Hematopoietic multipotent progenitor cell treated with erythropoietin and hydrocortisone succinate and interleukin-3 and kit ligand, for 17 days (in vitro differentiated cells): ENCODE measurements around the gene AIDA.
A peak's percentile ranks its signal among the peaks of the same experiment; 100 is the strongest.
"Not testable (repeated sequence)": the region's sequence is repeated elsewhere in the genome, so short reads cannot be mapped to it uniquely, and the experiment has no call there.

Source experiments
- DNase-seq: peaks from one replicate; pipeline ENCODE4 v3.0.0-alpha.2; 2015; ENCODE audit warnings: low spot score

Gene AIDA

DNA sequence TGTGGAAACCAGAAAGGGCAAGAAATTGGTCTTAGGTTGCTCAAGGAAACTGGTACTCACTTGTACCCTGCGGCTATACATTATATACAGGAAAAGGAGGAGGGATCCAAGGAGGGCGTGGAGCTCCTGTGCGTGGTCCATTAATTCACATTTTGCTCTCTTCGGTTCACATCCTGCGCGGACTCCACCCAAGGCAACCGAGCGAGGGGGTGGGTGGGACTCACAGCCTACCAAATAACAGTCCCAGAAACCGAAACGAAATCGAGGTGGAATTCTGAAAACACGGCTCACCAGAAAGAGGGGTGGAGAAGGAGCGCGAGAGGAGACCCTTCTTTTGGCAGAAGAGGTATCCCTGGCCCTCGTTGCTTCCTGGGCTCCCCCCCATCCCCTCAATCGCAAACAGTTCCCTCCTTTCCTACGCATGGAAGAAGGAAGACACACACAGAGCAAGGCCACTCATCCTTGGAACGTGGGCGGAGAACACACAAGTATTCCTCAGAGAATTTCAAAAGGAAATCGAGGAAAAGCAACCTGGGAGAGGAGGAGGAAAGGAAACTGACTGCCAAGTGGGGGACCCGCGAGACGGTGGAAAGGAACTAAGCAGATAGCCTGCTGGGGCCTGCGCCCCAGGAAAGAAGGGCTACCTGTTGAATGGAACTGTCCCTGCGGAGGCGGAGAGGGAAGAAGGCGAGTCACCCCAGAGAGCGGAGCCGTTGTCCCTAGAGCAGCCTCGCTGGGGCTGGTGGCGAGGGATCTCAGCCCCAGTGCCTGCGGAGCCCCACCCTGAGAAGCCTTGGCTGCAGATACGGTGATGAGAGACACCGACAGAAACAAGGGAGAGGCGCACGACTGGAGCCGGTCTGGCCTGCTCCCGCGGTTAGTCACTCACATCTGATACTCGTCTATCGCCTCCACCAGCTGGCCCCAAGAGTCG lies 705 bp downstream of the AIDA start:
- peak; percentile 87 for DNase-seq

DNA sequence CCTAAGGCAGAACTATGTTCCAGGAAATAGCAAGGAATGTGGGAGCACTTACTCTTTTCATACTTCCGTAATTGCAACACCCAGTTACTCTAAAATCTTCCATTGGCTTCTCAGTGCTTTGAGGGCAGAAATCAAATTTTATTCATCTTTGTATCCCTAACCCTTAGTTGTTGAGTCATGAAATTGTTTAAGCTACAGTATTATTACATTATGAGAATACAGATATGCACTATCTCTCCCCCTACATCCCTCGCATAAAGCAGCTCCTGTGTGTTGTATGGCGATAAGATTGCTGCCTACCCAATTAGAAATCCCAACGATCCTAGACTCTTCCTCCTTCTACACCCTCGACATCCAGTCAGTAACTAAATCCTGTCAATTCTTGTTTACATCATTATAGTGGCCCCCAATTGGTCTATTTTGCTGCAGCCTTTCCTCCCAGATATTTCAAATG lies 2.6 kb downstream of the AIDA start:
- DNase-seq, result peak; percentile 25

DNA sequence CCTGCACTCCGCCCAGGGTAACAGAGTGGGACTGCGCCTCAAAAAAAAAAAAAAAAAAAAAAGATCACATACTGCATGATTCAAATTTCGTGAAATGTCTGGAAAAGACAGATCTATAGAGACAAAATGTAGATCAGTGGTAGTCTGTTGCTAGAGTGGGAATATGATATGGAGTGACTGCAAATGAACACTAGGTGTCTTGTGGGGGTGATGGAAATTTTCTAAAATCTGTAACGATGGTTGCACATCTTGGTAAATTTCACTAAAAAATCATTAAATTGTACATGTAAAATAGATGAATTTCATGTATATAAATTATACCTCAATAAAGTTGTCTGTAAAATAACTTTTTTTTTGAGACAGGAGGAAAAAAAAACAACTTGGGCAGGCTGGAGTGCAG lies 5.5 kb downstream of the AIDA start:
- no peak for DNase-seq

DNA sequence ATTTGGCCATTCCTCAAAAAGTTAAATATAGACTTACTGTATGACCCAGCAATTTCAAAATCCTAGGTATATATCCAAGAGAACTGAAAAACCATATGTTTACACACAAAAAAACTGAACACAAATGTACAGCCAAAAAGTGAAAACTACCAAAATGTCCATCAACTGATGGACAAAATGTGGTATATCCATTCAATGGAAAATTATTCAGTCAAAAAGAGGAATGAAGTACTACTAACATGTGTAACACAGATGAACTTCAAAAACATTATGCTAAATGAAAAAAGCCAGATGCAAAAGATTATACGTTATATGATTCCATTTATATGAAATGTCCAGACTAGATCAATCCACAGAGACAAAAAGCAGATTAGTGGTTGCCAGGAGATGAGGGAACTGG lies 8.0 kb downstream of the AIDA start:
- DNase-seq, result no peak

DNA sequence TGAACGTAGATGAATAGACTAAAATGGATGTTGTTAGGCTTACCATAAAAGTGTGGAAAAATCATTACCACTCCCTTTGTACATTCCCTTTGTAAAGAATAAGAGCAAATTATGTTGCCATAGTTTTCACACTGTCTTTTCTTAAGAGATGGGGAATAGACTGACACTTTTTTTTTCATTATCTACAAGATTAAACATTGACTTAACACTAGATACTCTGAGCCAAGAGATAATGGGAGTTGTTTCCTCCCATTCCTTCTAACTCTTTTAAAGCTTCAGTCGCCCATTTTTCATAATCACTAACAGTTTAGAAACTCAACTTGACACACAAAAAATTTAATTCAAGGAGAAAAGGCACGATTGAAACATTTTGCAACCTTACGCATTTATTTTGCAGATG lies 10.1 kb downstream of the AIDA start:
- no peak for DNase-seq

DNA sequence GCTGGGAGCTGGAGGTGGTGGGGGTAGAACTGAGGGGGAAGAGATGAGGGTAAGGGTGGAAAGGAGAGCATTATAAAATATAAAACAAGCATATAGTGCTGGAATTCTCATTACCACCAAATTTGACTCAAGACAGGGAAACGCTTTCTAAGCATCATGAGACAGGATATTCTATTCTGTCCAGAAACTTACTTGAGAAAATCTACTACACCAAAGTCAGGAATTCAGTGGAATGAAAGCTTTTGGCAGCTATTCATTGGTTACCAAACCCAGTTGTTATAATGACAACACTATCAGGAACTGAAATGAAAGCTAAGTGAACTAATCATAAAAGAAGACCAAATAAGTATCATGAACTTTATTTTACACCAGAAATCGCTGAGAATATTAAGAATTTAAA lies 14.5 kb downstream of the AIDA start:
- DNase-seq, result no peak

DNA sequence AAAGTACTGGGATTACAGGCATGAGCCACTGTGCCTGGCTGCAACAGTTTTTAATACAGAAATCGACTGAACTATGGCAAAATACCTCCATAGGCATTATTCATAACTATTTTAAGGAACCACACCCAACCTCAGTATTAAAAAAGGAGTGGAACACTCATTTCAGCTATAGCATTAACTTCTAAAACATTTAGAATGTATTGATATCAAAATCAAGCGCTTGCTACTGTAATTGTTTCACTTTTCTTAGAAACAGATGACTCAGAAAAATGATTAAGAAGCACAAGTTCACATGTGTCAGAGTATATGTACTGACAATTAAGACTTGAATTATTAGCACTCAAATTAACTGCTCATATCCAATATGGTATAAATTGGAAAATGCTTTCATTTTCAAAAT lies 15.1 kb downstream of the AIDA start:
- DNase-seq, result no peak

DNA sequence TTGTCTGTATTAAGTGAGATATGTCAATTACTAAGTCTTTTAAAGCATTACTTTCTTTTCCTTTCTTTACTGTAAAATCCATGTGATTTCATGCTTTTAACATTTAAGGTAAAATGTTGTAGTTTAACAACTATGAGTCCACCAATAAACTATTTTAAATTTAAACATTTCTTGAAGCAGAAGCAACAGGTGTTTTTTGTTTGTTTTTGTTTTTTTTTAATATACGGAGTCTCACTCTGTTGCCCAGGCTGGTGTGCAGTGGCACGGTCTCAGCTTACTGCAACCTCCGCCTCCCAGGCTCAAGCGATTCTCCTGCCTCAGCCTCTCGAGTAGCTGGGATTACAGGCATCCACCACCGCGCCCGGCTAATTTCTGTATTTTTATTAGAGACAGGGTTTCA lies 15.6 kb downstream of the AIDA start:
- DNase-seq, result no peak

DNA sequence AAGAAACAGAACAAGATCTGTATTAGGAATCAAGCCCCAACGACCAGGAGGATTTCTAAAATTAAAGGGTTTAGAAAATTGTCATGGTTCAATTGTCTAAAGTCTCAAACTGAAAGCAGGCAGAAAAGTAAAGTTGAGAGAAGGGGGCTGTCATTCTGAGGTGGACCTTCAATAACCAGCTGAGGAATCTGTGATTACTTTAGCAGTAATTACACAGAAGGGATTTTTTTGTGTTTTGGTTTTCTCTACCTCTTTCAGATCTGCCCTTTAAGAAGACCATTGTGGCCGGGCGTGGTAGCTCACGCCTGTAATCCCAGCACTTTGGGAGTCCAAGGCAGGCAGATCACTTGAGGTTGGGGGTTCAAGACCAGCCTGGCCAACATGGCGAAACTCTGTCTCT lies 17.4 kb downstream of the AIDA start:
- no peak for DNase-seq

DNA sequence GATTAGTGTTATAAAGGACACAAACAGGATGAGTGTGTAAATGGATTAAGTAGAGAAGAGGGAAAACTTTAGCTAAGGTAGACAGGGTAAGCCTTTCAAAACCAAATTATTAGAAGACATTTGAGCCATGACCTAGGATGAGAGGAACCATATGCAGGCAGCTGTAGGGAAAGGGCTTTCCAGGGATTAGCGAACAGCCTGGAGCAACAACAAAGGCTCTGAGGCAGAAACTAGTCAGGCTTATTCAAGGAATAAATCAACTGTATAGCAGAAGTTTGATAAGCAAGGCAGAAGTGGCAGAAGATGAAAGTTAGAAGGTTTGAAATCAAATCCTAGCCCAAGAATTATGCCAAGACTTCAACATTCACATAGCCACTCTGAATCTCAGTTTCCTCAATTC lies 21.3 kb downstream of the AIDA start:
- no peak for DNase-seq

DNA sequence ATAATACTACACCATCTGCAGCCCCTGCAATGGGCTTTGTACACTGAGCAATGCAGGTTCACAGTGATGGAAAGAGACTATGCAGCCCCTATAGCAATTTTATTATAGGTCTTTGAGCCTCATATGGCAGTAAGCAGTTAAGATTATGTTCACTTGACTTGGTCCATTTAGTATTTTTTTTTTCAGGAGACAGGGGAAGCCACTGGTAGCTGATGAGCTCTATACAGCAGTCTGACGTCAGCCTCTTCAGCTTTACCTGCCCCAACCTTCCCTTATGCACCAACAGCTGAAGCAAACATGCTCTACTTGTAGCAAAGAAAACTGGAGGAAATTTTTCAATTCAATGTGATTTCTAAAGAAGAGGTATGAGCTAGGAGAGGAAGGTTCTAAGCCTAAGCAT lies 32.2 kb downstream of the AIDA start:
- DNase-seq, result no peak

DNA sequence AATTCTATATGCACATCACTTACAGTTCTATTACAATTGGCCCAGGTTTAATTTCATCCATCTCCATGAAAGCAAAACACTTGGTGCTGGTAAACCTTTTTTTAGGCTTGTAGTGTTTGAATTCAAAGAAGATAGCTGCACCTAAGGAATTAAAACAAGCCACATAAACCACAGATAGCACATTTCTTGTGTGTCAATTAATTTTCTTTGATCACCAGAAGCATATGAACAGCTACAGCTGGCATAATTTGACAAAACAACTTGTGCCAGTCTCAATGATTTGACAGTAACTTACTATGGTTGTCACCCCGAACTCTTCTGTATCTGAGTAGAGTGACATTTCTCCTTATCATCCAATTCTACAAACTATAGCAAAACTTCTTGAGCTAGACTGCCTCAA lies 42.2 kb downstream of the AIDA start:
- no peak for DNase-seq

DNA sequence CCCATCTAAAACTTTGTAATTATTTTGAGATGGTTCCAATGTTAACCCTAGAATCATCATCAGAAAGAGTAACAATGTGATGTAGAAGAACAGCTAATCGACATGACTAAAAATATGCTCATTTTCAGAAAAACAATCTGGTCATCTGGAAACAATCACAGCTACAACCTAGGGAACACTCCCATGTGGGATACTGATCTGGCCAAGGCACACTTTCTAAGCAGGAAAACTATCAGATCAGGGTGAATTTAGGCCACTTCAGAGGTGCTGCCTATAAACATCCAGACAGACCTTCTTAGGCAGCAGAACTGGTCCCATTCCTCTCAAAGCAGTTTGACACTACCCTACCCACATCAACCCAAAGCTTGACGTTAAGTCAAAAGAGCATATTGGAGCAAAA lies 43.2 kb downstream of the AIDA start:
- not testable (repeated sequence) for DNase-seq

DNA sequence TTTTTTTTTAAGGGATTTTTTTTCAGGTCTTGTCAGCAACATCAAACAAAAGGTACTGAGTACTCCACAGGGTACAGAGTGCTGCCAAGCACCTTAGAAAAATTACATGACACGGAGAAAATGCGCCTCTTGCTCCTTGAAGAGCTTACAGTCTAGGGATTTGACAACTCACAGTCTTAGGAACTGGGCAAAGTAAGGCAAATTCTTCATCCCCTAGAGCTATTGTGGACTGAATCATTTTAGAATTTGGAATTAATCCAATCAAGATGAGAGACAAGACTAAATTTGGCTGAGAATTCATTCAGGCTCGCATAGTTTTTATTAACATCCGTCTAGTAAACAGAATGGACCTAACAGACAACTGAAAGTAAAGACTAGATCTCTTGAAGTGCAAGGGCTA lies 44.1 kb downstream of the AIDA start:
- DNase-seq, result not testable (repeated sequence)

DNA sequence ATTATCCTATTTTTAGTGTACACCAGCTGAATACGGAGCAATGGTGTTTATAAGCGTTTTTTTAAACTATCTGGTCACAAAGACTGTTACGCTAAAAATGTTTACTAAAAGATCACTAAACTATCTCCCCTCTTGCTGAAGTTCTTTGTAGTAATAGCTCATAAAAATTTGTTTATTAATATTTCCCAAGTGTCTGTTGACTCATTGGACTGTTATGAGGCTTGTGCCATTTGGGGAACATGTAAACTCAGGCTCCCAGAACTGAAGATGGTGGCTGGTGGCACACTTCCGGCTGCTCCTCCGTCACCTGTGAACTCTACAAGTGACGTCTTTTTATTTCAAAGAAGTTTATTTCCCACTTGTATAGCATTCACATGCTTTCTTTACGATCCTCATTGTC lies 46.3 kb downstream of the AIDA start:
- no peak for DNase-seq

DNA sequence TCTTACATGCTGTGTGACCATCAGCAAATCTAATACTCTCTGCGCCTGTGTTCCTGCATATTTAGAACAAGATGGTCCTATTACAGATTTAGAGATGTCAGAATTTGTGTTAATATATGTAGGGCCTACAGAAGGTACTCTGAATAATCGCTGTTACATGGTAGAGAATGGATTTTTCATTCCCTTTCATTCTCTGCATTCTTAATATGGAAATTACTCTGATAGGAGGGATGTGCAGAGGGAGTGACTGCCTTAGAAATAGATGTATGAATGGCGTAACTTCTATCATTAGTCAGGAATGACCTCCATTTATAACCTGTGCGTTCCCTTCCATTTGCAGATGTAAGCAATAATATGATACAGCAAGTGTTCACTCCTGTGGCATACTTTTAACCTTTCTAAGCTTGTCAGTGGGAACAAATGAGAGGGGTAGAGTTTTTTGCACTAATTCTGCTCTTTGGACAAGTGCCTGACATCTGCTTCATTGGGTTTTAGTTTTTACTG lies 48.8 kb downstream of the AIDA start:
- DNase-seq, result no peak

DNA sequence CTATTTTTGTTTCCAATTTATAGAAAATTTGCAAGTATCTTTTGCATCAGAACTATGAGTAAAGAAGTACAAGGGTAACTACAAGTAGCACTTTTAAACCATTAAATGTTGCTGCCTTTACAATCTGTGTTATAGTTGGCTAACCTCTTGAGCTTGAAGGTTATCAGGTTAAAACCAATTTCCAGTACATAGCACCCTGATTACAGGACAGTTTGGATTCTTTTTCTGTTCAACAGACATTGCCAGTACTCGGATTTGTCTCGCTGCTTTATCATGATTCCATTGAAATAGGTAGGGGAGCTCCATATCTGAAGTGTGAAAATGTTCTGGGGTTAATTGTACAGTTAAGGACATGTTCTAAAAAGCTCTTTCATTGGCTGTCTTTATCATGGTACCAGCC lies 54.4 kb downstream of the AIDA start:
- DNase-seq, result no peak

DNA sequence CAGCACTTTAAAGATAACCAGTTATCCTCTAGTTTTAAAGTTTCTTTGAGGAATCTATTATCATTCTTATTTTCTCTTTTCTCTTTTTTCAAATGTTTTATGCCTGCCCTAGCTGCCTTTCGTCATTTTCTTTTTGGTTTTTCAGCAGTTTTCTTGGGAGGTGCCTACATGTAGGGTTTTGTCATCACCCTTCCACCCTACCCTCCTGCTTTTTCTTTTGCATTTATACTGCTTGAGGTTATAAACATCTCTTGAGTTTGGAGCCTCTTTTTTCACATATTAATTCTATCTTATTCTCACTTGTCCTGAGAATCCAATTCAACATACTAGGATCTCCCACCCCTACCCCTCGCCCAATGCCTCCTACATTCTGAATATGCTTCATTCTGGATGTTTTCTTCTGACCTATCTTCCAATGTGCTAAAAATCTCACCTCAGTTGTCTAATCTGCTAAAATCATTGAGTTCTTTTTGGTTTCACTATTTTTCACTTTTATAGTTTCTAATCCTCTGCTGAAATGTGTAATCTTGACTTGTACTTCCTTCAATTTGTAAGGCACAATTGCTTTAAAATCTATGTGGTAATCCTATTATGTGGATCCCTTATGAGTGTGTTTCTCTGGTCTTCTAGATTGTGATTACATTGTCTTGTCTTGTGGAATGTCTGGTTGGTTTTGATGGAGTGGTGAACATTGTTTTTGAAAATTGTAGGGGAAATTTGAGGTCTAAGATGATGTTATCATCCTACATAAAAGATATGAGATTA lies 55.7 kb downstream of the AIDA start:
- no peak for DNase-seq

DNA sequence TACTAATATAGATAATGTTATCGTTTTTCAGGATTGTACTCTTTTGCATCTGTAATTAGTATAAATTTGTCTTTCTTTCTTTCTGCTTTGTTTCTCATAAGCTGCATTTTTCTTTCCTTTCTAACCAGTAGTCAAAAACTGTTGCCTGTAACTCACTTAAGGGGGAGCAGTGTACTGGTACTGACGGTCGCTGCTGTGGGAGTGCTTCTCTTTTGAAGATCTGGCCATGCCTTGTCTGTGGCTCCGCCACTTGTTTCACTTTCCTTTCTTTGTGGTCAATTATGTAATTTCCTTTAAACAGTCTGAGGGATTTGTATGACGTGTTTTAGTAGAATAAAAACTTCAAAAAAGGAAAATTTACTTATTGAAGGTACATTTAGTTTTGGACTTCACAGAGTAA lies 57.4 kb downstream of the AIDA start:
- peak; percentile 51 for DNase-seq

DNA sequence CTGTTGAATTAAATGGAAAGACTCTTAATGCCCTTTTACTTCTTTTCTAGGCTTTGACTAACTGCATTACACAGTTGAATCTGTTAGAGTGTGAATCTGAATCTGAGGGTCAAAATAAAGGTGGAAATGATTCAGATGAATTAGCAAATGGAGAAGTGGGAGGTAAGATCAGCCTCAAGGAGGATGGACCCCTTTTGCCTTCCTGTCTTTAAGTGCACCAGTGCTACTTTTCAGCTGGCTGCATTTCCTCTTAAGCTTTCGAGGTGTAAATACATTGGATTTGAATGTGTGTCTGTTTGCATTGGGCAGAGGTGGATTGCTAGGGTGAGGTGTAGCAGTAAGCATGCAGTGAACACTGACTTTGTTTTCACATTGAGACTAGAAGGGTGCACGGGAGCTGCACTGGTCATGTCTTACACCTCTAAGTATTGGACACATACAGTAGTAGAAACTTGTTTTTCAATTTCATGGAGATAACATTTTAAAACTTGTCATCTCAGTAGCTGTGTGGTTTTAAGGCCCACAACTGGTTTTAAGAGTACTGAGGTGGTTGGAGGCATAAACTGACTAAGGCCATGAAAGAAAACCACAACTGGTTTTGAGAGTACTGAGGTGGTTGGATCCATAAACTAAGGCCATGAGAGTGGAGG lies 59.0 kb downstream of the AIDA start:
- no peak for DNase-seq

DNA sequence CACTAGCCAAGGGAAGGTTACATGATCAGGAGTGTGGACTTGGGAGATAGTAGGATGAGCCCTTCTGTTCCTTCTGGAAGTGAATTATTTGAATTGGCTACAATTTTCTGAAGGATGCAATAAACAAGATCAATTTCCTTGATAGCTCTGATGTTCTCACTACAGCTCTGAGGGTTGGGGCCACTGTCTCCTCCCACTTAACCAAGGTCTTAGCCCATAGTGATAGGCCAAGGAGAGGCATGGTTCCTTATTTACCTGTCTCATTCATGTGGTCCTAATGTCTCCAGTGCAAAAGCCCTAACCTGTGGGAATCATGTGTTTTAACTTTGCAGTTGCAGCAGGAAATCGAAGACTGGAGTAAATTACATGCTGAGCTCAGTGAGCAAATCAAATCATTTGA lies 59.6 kb downstream of the AIDA start:
- DNase-seq, result no peak

DNA sequence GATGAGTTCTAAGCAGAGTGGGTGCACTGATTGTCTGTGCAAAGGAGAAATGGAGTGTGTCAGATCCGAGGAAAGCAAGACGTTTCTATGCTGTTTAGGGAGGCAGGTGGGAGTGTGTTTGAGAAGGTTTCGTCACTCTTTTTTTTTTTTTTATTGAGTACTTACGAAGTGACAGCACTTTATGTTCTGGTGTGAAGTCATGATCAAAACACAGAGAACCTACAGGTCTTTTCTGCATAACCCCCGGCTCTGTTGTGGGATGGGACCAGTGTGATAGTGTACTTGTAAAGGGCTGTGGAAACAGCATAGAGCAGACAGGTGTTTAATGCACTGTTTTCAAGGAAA lies 67.7 kb downstream of the AIDA start:
- DNase-seq, result no peak
